Activated CD8-positive, alpha-beta T cell treated with anti-CD3 and anti-CD28 coated beads, Interleukin-2, amount 10 ng/mL, durations not matched to agents 7 days and 5 days (primary cell): ENCODE measurements around the gene CD37. TPM values are rescaled to one million over a fixed set of nuclear protein-coding genes. Genes with fewer than 3 reads are reported as not detected.

ENCODE experiments used
- ATAC-seq: fragments of 150-1000 bp; cut with Tn5 transposase; one replicate; pipeline ENCODE4 v1.10.0; 2021; ENCODE audit warnings: moderate library complexity
- CTCF ChIA-PET: fragments of 350-600 bp; sonication (Branson Sonifier 250); formaldehyde crosslinking; loops from one replicate; lab custom pipeline; 2021; ENCODE audit warnings: antibody characterized with exemption; lab: Charles Lee
- POLR2A ChIA-PET: fragments of 350-600 bp; sonication (Branson Sonifier 250); formaldehyde crosslinking; loops from one replicate; lab custom pipeline; 2021; ENCODE audit warnings: antibody characterized with exemption; lab: Charles Lee
- DNase-seq: peaks from one replicate; pipeline ENCODE4 v3.0.0-alpha.2; 2020
- H3K27ac Mint-ChIP-seq: one replicate; pipeline ENCODE4 v1.8.0; 2021; ENCODE audit warnings: mild to moderate bottlenecking, mixed read lengths
- H3K27me3 Mint-ChIP-seq: one replicate; pipeline ENCODE4 v1.8.0; 2021; ENCODE audit warnings: low read depth, mixed read lengths
- H3K36me3 Mint-ChIP-seq: one replicate; pipeline ENCODE4 v1.8.0; 2021; ENCODE audit warnings: low read depth, mixed read lengths
- H3K4me1 Mint-ChIP-seq: one replicate; pipeline ENCODE4 v1.8.0; 2021; ENCODE audit warnings: low read depth, mixed read lengths
- H3K4me3 Mint-ChIP-seq: one replicate; pipeline ENCODE4 v1.8.0; 2021; ENCODE audit warnings: mild to moderate bottlenecking, mixed read lengths
- H3K9me3 Mint-ChIP-seq: one replicate; pipeline ENCODE4 v1.8.0; 2022; ENCODE audit warnings: mixed read lengths; ENCODE audit not compliant: insufficient read depth
- microRNA-seq: library from miRNA; unstranded; fragments of <30 nt; microRNA quantifications from one replicate; pipeline ENCODE4 v1.2.0, GENCODE V29; 2022
- total RNA-seq, 2 experiments: library from RNA; stranded (reverse); gene quantifications; one replicate each; pipeline ENCODE4 v1.2.3, GENCODE V29; 2021

The CD37 gene
- total RNA-seq, 2 experiments from 2014 or later, result 162 to 176 TPM

- H3K36me3 Mint-ChIP-seq, result no peaks in the 10 kb centered on the region
- DNase-seq (no peak), ATAC-seq (no peak)
- H3K27me3 Mint-ChIP-seq, result peaks cover 2% of the 10 kb centered on the region
- CTCF ChIA-PET, result interaction anchor here (3.4 kb wide), 1 partner anchor 80 kb away, joined by 51 read pairs; no protein-coding TSS in a partner anchor
- POLR2A ChIA-PET, result no interaction called here
- peaks cover 24% of the 10 kb centered on the region for H3K4me1 Mint-ChIP-seq
- H3K27ac Mint-ChIP-seq, result no peak overlapping the region
- no peak overlapping the region for H3K4me3 Mint-ChIP-seq
- H3K9me3 Mint-ChIP-seq, result no peaks in the 10 kb centered on the region
Observed at GRCh38 chr19:49389406-49389805, 54.2 kb downstream of the CD37 start.

Small RNA genes lying within 50 kb of the gene (microRNA-seq; reads per million reads assigned to microRNA genes)
- gene MIR4324, result not detected

Other genes starting within 250 kb of the CD37 start
- 100 to 1,000 TPM; 177 to 193 TPM for gene SNRNP70, start 250.0 kb upstream of the CD37 start, total RNA-seq
- gene LIN7B, start 221.0 kb upstream of the CD37 start, total RNA-seq, result 1 to 10 TPM; 3.7 to 6.3 TPM
- 1 to 10 TPM in 1 of 2 experiments, under 1 TPM in 1; 0.92 to 1.0 TPM for gene C19orf73, start 216.3 kb upstream of the CD37 start, total RNA-seq
- gene PPFIA3, start 215.9 kb upstream of the CD37 start, total RNA-seq, result 1 to 10 TPM; 1.8 to 2.2 TPM
- gene HRC, start 180.0 kb upstream of the CD37 start, total RNA-seq, result not detected
- gene TRPM4, start 177.6 kb upstream of the CD37 start, total RNA-seq, result not detected
- gene SLC6A16, start 10.2 kb upstream of the CD37 start, total RNA-seq, result 1 to 10 TPM; 3.4 to 3.5 TPM
- gene TEAD2, start 27.0 kb downstream of the CD37 start, total RNA-seq, result not detected
- gene DKKL1, start 28.5 kb downstream of the CD37 start, total RNA-seq, result not detected
- gene KASH5, start 52.8 kb downstream of the CD37 start, total RNA-seq, result not detected
- gene PTH2, start 88.0 kb downstream of the CD37 start, total RNA-seq, result not detected
- gene GFY, start 90.0 kb downstream of the CD37 start, total RNA-seq, result not detected
- gene SLC17A7, start 106.1 kb downstream of the CD37 start, total RNA-seq, result under 1 TPM in 1 of 2 experiments, not detected in 1; 0.16 TPM
- 100 to 1,000 TPM; 128 to 129 TPM for gene PIH1D1, start 116.4 kb downstream of the CD37 start, total RNA-seq
- gene ALDH16A1, start 117.8 kb downstream of the CD37 start, total RNA-seq, result 10 to 100 TPM; 36.6 to 37.5 TPM
- 100 to 1,000 TPM; 280 to 297 TPM for gene FLT3LG, start 138.8 kb downstream of the CD37 start, total RNA-seq
- 1,000 to 10,000 TPM; 1,992 to 2,019 TPM for gene RPL13A, start 152.2 kb downstream of the CD37 start, total RNA-seq
- 1,000 to 10,000 TPM; 2,117 to 2,361 TPM for gene RPS11, start 161.0 kb downstream of the CD37 start, total RNA-seq
- 1 to 10 TPM; 7.5 to 8.4 TPM for gene FCGRT, start 177.3 kb downstream of the CD37 start, total RNA-seq
- gene RCN3, start 192.6 kb downstream of the CD37 start, total RNA-seq, result 1 to 10 TPM; 1.9 to 2.8 TPM
- 100 to 1,000 TPM; 147 to 159 TPM for gene NOSIP, start 245.2 kb downstream of the CD37 start, total RNA-seq
- gene PRRG2, start 245.9 kb downstream of the CD37 start, total RNA-seq, result 1 to 10 TPM; 1.5 to 1.9 TPM